Sigmoid colon (tissue), 7 donors: Measurements from ENCODE around the gene PDZRN4. TPM values are rescaled to one million over a fixed set of nuclear protein-coding genes. Genes with fewer than 3 reads are reported as not detected.

Experiments used
- DNase-seq: peaks from one replicate; pipeline ENCODE4 v3.0.0-alpha.2; 2019
- H3K27ac ChIP-seq, 4 donors: fragments of 200-600 bp; sonication (generic); one replicate each; pipeline ENCODE4 v1.5.1; 2016 to 2019; ENCODE audit warnings: mild to moderate bottlenecking in 1 of 4
- H3K27me3 ChIP-seq, 3 donors: fragments of 200-600 bp; sonication (generic); one replicate each; pipeline ENCODE4 v1.5.1; 2019; ENCODE audit warnings: mild to moderate bottlenecking in 1 of 3
- H3K36me3 ChIP-seq, 4 donors: fragments of 200-600 bp; sonication (generic); one replicate each; pipeline ENCODE4 v1.5.1; 2016 to 2019
- H3K4me1 ChIP-seq, 4 donors: fragments of 200-600 bp; sonication (generic); one replicate each; pipeline ENCODE4 v1.5.1; 2017 to 2019
- H3K4me3 ChIP-seq, 4 donors: fragments of 200-600 bp; sonication (generic); one replicate each; pipeline ENCODE4 v1.5.1; 2017 to 2019; ENCODE audit warnings: mild to moderate bottlenecking in 2 of 4, moderate library complexity in 1 of 4
- H3K9me3 ChIP-seq, 4 donors: fragments of 200-600 bp in 3 of 4; sonication (generic) in 3 of 4; one replicate each; pipeline versions ENCODE4 v1.5.1 to v1.6.1; 2013 to 2019
- EP300 ChIP-seq, 4 donors: sonication (generic); formaldehyde crosslinking; IDR thresholded peaks; one replicate each; pipeline ENCODE4 v1.6.1; 2017; ENCODE audit warnings: antibody characterized with exemption in 4 of 4
- POLR2A ChIP-seq, 2 donors: fragments of 450-650 bp; IDR thresholded peaks; one replicate each; pipeline ENCODE4 v1.6.1; 2016; ENCODE audit warnings: antibody characterized with exemption in 2 of 2, mild to moderate bottlenecking in 2 of 2, moderate library complexity in 2 of 2
- POLR2AphosphoS5 ChIP-seq, 4 donors: sonication (generic); formaldehyde crosslinking; IDR thresholded peaks; one replicate each; pipeline ENCODE4 v1.6.1; 2017; ENCODE audit warnings: antibody characterized with exemption in 4 of 4
- WGBS, 2 donors: extraction: QIAGEN DNeasy Blood & Tissue Kit; methylation state at CpG; one replicate each; pipeline ENCODE4 v1.1.7; 2013; 5-methylcytosine and 5-hydroxymethylcytosine counted together
- intact Hi-C: fragments of 100-400 bp; cut with DNase I; formaldehyde crosslinking; loops from one replicate; pipeline ENCODE4 v1.15.1; 2023
- polyA plus RNA-seq, 3 donors: library from polyadenylated mRNA; stranded (reverse); fragments of 200-250 nt; gene quantifications; one replicate each; pipeline ENCODE4 v1.2.3, GENCODE V29; 2013
- total RNA-seq, 4 donors: library from RNA; depleted of rRNA; stranded (reverse); fragments of >200 nt; gene quantifications; one replicate each; pipeline ENCODE4 v1.1.0, GENCODE V29; 2016
- TF ChIP-seq, protein P1 (sequence below), 4 experiments: fragments of 450-650 bp in 3 of 4; fragments of 200-600 bp in 1 of 4; IDR thresholded peaks; one replicate each; pipeline ENCODE4 v1.5.1; 2016 to 2019; ENCODE audit warnings: antibody characterized with exemption in 4 of 4, mild to moderate bottlenecking in 3 of 4, moderate library complexity in 2 of 4
- donor health status: healthy with polysubstance abuse.
- donor health status: Bipolar disorder and iron deficiency.
- donor health status: healthy.

PDZRN4 gene
- total and polyA plus RNA-seq, 7 donors: 0.23 to 98.1 (median 71.5) TPM

DNA sequence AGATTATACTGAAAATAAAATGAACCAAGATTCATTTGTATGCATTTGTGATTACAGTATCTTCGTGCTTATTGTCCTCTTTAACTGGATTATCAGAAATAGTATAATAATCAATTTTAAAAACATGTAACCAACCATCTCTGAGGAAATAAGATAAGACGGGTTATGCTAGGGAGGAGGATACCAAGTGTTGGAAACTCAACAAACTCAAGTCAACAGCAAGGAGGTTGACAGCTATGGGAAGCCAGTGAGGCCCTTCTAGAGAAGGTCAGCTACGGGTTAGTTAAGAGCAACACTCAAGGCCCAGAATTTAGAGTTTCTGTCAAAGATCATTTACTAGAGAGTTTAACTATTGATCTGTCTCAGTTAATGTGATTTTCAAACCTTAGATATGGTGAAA is 137.2 kb downstream of the PDZRN4 start:
- no peaks in the 10 kb centered on the region for H3K36me3 ChIP-seq
- intact Hi-C loops: no loop called here
- no peak for DNase-seq
- H3K4me1 ChIP-seq: peaks cover 0 to 24% (median 10%) of the 10 kb centered on the region in 4 donors
- TF ChIP-seq POLR2A (IDR thresholded peaks at IDR 0.05): no peak
- no peak for TF ChIP-seq POLR2AphosphoS5 (IDR thresholded peaks at IDR 0.05)
- TF ChIP-seq EP300 (IDR thresholded peaks at IDR 0.05): no peak
- TF ChIP-seq, protein P1, sequence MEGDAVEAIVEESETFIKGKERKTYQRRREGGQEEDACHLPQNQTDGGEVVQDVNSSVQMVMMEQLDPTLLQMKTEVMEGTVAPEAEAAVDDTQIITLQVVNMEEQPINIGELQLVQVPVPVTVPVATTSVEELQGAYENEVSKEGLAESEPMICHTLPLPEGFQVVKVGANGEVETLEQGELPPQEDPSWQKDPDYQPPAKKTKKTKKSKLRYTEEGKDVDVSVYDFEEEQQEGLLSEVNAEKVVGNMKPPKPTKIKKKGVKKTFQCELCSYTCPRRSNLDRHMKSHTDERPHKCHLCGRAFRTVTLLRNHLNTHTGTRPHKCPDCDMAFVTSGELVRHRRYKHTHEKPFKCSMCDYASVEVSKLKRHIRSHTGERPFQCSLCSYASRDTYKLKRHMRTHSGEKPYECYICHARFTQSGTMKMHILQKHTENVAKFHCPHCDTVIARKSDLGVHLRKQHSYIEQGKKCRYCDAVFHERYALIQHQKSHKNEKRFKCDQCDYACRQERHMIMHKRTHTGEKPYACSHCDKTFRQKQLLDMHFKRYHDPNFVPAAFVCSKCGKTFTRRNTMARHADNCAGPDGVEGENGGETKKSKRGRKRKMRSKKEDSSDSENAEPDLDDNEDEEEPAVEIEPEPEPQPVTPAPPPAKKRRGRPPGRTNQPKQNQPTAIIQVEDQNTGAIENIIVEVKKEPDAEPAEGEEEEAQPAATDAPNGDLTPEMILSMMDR (IDR thresholded peaks at IDR 0.05): no peak
- no peak overlapping the region for H3K4me3 ChIP-seq
- H3K27ac ChIP-seq: no peak overlapping the region
- no peaks in the 10 kb centered on the region for H3K27me3 ChIP-seq
- no peaks in the 10 kb centered on the region for H3K9me3 ChIP-seq
- 73 to 87% methylated on average over 3 of the region's 3 CpGs for WGBS, 2 donors

DNA sequence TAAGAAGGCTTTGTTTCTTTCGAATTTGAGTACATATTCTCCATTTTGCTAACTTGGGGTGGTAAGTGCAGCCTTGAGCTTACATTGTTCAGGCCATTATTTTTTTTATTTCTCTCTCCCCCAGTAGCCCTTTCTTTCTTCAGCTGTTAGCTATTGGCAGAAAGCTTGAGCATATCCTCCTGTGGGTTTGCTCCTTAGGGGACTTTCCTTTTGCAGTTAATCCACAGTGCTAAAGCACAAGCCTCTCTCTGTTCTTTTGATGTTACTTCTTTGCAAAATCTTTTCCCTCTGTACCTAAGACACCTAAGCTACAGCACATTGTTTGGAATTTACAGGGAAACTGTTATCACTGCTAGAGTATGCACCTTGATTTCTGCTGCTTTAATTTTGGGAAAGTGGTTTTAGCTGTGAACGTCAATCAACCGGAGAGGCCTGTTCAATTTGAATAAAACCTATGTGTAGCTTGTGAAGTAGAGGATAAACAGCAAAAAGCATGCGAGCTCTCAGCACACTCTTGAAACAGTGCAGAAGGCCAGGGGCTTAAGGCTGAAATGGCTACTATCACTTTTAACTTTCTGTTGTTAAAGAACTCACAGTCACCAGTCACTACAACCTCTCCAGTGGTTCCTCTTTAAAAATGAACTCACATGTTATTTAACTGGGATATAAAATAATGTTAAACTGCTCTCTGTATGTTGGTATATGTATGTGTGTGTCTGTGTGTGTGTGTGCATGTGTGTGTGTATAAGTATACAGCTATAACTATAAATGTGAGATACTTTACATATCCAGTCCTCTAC is 139.2 kb downstream of the PDZRN4 start:
- TF ChIP-seq POLR2A (IDR thresholded peaks at IDR 0.05): no peak
- TF ChIP-seq EP300 (IDR thresholded peaks at IDR 0.05): no peak
- TF ChIP-seq, protein P1 (IDR thresholded peaks at IDR 0.05): no peak
- TF ChIP-seq POLR2AphosphoS5 (IDR thresholded peaks at IDR 0.05): no peak
- H3K27me3 ChIP-seq: no peaks in the 10 kb centered on the region
- H3K27ac ChIP-seq: no peak overlapping the region
- H3K36me3 ChIP-seq: no peaks in the 10 kb centered on the region
- H3K9me3 ChIP-seq: no peaks in the 10 kb centered on the region
- WGBS, 2 donors: 52 to 66% methylated on average over 4 of the region's 4 CpGs
- no peak for DNase-seq
- no peak overlapping the region for H3K4me3 ChIP-seq
- peaks cover 0 to 24% (median 10%) of the 10 kb centered on the region in 4 donors for H3K4me1 ChIP-seq
- intact Hi-C loops: no loop called here

- intact Hi-C loops: no loop called here
- H3K27ac ChIP-seq: no peak overlapping the region
- no peak for TF ChIP-seq POLR2A (IDR thresholded peaks at IDR 0.05)
- WGBS, 2 donors: 71 to 81% methylated on average over 1 of the region's 1 CpG
- DNase-seq: no peak
- no peak overlapping the region for H3K4me3 ChIP-seq
- no peaks in the 10 kb centered on the region for H3K36me3 ChIP-seq
- no peaks in the 10 kb centered on the region for H3K9me3 ChIP-seq
- H3K27me3 ChIP-seq: no peaks in the 10 kb centered on the region
- H3K4me1 ChIP-seq: peaks cover 0 to 4% (median 0%) of the 10 kb centered on the region in 4 donors
Observed at GRCh38 chr12:41333974-41334373, 145.9 kb downstream of the PDZRN4 start.

- 54 to 74% methylated on average over 1 of the region's 1 CpG for WGBS, 2 donors
- Histone ChIP-seq H3K36me3 (no peaks in the 10 kb centered on the region), H3K4me1 (no peaks in the 10 kb centered on the region), H3K4me3 (no peak overlapping the region), H3K9me3 (no peaks in the 10 kb centered on the region), H3K27ac (no peak overlapping the region), H3K27me3 (no peaks in the 10 kb centered on the region)
- DNase-seq: no peak
- no peak for TF ChIP-seq POLR2AphosphoS5 (IDR thresholded peaks at IDR 0.05)
- TF ChIP-seq, protein P1 (IDR thresholded peaks at IDR 0.05): no peak
- no peak for TF ChIP-seq POLR2A (IDR thresholded peaks at IDR 0.05)
- no peak for TF ChIP-seq EP300 (IDR thresholded peaks at IDR 0.05)
- intact Hi-C loops: no loop called here
Observed at GRCh38 chr12:41334390-41334789, 146.3 kb downstream of the PDZRN4 start.

DNA sequence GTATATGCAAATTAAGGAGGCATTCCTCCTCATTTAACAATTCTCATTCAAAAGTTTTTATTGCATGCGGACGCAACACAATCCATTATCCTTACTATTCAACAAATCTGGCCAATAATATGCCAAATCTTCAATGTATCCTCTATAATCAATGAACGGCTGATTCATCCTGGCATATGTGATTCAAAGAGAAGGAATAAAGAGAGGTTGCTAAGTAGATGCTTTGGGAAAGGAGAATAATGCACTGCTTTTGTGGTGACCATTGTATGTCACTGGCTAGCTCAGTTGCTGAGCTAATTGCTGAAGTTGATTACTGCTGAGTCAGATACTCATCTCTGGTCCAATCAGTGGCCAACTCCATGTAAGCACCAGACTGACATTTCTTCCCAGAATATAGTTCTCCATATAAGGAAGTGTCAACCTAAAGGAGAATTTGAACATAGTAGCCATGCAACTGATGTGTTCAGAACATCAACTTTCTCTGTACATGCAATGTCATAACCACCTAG is 148.0 kb downstream of the PDZRN4 start:
- Histone ChIP-seq H3K27me3 (no peaks in the 10 kb centered on the region), H3K4me1 (no peaks in the 10 kb centered on the region), H3K9me3 (no peaks in the 10 kb centered on the region), H3K4me3 (no peak overlapping the region), H3K36me3 (no peaks in the 10 kb centered on the region), H3K27ac (no peak overlapping the region)
- DNase-seq: no peak
- 67 to 73% methylated on average over 3 of the region's 3 CpGs for whole genome bisulfite sequencing, 2 donors
- intact Hi-C loops: no loop called here
- no peak for TF ChIP-seq POLR2A (IDR thresholded peaks at IDR 0.05)
- no peak for TF ChIP-seq EP300 (IDR thresholded peaks at IDR 0.05)
- TF ChIP-seq, protein P1 (IDR thresholded peaks at IDR 0.05): no peak
- no peak for TF ChIP-seq POLR2AphosphoS5 (IDR thresholded peaks at IDR 0.05)
